ENCODE data around the gene KLHL8. TPM values are rescaled to one million over a fixed set of nuclear protein-coding genes. Genes with fewer than 3 reads are reported as not detected.

Gene KLHL8
- total RNA-seq, 2 donors from 2014 or later, result 6.2 to 7.7 TPM

- H3K36me3 ChIP-seq, result no peaks in the 10 kb centered on the region
- intact Hi-C loops (cut with DNase I), result no loop called here
- TF ChIP-seq POLR2A (IDR thresholded peaks at IDR 0.05) (no peak), POLR2AphosphoS5 (IDR thresholded peaks at IDR 0.05) (no peak), CTCF (IDR thresholded peaks at IDR 0.05) (no peak)
- H3K9me3 ChIP-seq, result no peaks in the 10 kb centered on the region
- H3K27ac ChIP-seq, result no peak overlapping the region
- H3K27me3 ChIP-seq (replicated peaks; ENCODE audit: insufficient read depth), result no peaks in the 10 kb centered on the region
- 84% methylated on average over 6 of the region's 6 CpGs for WGBS
- no peaks in the 10 kb centered on the region for H3K4me1 ChIP-seq (replicated peaks)
- H3K4me3 ChIP-seq, result no peak overlapping the region
- no peak for DNase-seq (ENCODE audit: low spot score)
Observed at GRCh38 chr4:87230806-87231205, 10.4 kb upstream of the KLHL8 start.

- Histone ChIP-seq H3K9me3 (no peaks in the 10 kb centered on the region), H3K36me3 (no peaks in the 10 kb centered on the region), H3K4me3 (no peak overlapping the region), H3K4me1 (replicated peaks) (no peaks in the 10 kb centered on the region), H3K27ac (no peak overlapping the region), H3K27me3 (replicated peaks; ENCODE audit: insufficient read depth) (no peaks in the 10 kb centered on the region)
- intact Hi-C loops (cut with DNase I), result no loop called here
- WGBS, result 72% methylated on average over 3 of the region's 3 CpGs
- DNase-seq (ENCODE audit: low spot score), result no peak
- TF ChIP-seq POLR2A (IDR thresholded peaks at IDR 0.05) (no peak), CTCF (IDR thresholded peaks at IDR 0.05) (no peak), POLR2AphosphoS5 (IDR thresholded peaks at IDR 0.05) (no peak)
Observed at GRCh38 chr4:87229979-87230378, 9.6 kb upstream of the KLHL8 start.

GRCh38 chr4:87228262-87228860, 7.9 kb upstream of the KLHL8 start:
- no peaks in the 10 kb centered on the region for H3K36me3 ChIP-seq
- DNase-seq (ENCODE audit: low spot score), result no peak
- H3K4me3 ChIP-seq, result no peak overlapping the region
- TF ChIP-seq POLR2A (IDR thresholded peaks at IDR 0.05) (no peak), CTCF (IDR thresholded peaks at IDR 0.05) (no peak)
- H3K4me1 ChIP-seq (replicated peaks), result no peaks in the 10 kb centered on the region
- WGBS, result 92% methylated on average over 2 of the region's 2 CpGs
- H3K27me3 ChIP-seq (replicated peaks; ENCODE audit: insufficient read depth), result no peaks in the 10 kb centered on the region
- no peaks in the 10 kb centered on the region for H3K9me3 ChIP-seq
- no peak overlapping the region for H3K27ac ChIP-seq
- intact Hi-C loops (cut with DNase I), result no loop called here

- no peak overlapping the region for H3K27ac ChIP-seq
- DNase-seq (ENCODE audit: low spot score), result no peak
- 95% methylated on average over 1 of the region's 1 CpG for WGBS
- no peak overlapping the region for H3K4me3 ChIP-seq
- no peaks in the 10 kb centered on the region for H3K36me3 ChIP-seq
- intact Hi-C loops (cut with DNase I), result no loop called here
- H3K27me3 ChIP-seq (replicated peaks; ENCODE audit: insufficient read depth), result no peaks in the 10 kb centered on the region
- H3K4me1 ChIP-seq (replicated peaks), result no peaks in the 10 kb centered on the region
- TF ChIP-seq POLR2A (IDR thresholded peaks at IDR 0.05) (no peak), CTCF (IDR thresholded peaks at IDR 0.05) (no peak), POLR2AphosphoS5 (IDR thresholded peaks at IDR 0.05) (no peak)
- H3K9me3 ChIP-seq, result no peaks in the 10 kb centered on the region
Observed at GRCh38 chr4:87227751-87228151, 7.3 kb upstream of the KLHL8 start.

GRCh38 chr4:87225936-87226335, 5.5 kb upstream of the KLHL8 start:
- no peaks in the 10 kb centered on the region for H3K9me3 ChIP-seq
- 91% methylated on average over 5 of the region's 5 CpGs for WGBS
- TF ChIP-seq POLR2AphosphoS5 (IDR thresholded peaks at IDR 0.05) (no peak), POLR2A (IDR thresholded peaks at IDR 0.05) (no peak)
- H3K4me1 ChIP-seq (replicated peaks), result no peaks in the 10 kb centered on the region
- no peak overlapping the region for H3K4me3 ChIP-seq
- no peak for DNase-seq (ENCODE audit: low spot score)
- no peaks in the 10 kb centered on the region for H3K27me3 ChIP-seq (replicated peaks; ENCODE audit: insufficient read depth)
- intact Hi-C loops (cut with DNase I), result no loop called here
- H3K27ac ChIP-seq, result no peak overlapping the region
- H3K36me3 ChIP-seq, result no peaks in the 10 kb centered on the region

Measured in prostate gland (tissue), 2 donors.